ENCODE results near the gene ARHGEF16. TPM values are rescaled to one million over a fixed set of nuclear protein-coding genes. Genes with fewer than 3 reads are reported as not detected.

The ARHGEF16 gene
- total and polyA plus RNA-seq, 9 donors, result 0.13 to 8.4 (median 1.7) TPM

- Histone ChIP-seq H3K4me3 (no peak overlapping the region), H3K9me3 (no peaks in the 10 kb centered on the region), H3K27me3 (no peaks in the 10 kb centered on the region), H3K36me3 (no peaks in the 10 kb centered on the region), H3K4me1 (ENCODE audit: insufficient read depth) (no peaks in the 10 kb centered on the region), H3K27ac (no peak overlapping the region)
- no peak for TF ChIP-seq POLR2A (IDR thresholded peaks at IDR 0.05)
- no peak for TF ChIP-seq EP300 (IDR thresholded peaks at IDR 0.05)
- TF ChIP-seq CTCF (IDR thresholded peaks at IDR 0.05), result no peak
- no peak for DNase-seq
- intact Hi-C loops (cut with DNase I), result loop anchor here (5.0 to 10.0 kb wide), 4 partner anchors 412 to 1009 kb away; partner anchors contain the start of gene PEX10 (in 1 of the 4)
- 59 to 65% (median 59%) methylated on average over 28 of the region's 28 CpGs for WGBS, 3 donors
These were observed 30.4 kb upstream of the ARHGEF16 start for GRCh38 chr1:3423896-3424611.

DNA sequence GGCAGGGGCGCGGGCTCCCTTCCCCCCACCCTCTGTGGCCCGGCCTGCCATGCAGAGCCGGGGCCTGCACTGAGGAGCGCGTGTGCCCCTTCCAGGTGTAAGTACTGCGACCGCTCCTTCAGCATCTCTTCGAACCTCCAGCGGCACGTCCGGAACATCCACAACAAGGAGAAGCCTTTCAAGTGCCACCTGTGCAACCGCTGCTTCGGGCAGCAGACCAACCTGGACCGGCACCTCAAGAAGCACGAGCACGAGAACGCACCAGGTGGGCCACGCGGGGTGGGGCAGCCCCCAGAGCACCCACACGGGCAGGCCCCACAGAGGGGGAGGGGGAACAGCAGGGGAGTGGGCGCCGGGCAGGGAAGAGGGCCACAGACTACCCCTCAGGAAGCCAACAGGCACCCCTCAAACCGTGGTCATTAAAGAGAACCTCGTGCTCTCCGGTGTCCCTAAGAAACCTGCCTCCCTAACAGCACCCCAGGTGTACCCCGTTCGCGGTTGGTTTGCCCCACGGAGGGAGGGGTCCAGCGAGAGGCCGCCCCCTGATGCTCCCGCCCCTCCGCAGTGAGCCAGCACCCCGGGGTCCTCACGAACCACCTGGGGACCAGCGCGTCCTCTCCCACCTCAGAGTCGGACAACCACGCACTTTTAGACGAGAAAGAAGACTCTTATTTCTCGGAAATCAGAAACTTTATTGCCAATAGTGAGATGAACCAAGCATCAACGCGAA, 28.8 kb upstream of the ARHGEF16 start:
- no peak overlapping the region for H3K27ac ChIP-seq
- no peaks in the 10 kb centered on the region for H3K27me3 ChIP-seq
- H3K9me3 ChIP-seq, result no peaks in the 10 kb centered on the region
- 88 to 93% (median 89%) methylated on average over 44 of the region's 44 CpGs for WGBS, 3 donors
- intact Hi-C loops (cut with DNase I), result loop anchor here in 2 of 4 donors (5.0 to 10.0 kb wide), 2 partner anchors 1008 to 1011 kb away; partner anchors contain the start of gene PEX10 (in 1 of the 2)
- H3K36me3 ChIP-seq, result no peaks in the 10 kb centered on the region
- no peak for DNase-seq
- no peak overlapping the region for H3K4me3 ChIP-seq
- no peak for TF ChIP-seq CTCF (IDR thresholded peaks at IDR 0.05)
- no peak for TF ChIP-seq POLR2A (IDR thresholded peaks at IDR 0.05)
- no peak for TF ChIP-seq EP300 (IDR thresholded peaks at IDR 0.05)
- no peaks in the 10 kb centered on the region for H3K4me1 ChIP-seq (ENCODE audit: insufficient read depth)

DNA sequence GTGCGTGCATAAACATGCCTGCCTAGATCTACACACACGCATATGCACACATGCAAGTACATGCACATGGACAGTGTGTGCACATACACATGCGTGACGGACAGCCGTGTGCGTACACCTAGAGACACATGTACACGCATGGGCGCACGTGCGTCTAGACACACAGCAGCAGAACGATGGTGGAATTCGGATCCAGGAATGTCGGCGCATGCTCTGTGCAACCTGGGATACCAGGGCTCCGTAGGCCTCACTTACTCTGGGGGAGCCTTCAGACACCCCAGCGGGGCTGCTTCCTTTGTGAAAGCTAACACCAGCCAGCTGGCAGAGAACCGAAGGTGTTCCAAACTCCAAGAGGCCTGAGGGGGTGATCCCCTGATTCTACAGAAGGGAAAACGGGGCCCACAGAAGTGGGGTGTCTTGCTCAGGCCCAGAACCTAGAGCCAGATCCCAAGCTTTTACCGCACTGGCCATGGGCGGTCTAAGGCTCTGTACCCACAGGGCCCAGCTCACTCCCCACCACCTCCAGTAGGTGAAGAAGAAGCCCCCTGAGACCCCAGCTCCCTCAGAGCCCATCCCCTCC, 27.4 kb upstream of the ARHGEF16 start:
- Histone ChIP-seq H3K4me1 (ENCODE audit: insufficient read depth) (no peaks in the 10 kb centered on the region), H3K9me3 (no peaks in the 10 kb centered on the region), H3K27ac (no peak overlapping the region), H3K27me3 (no peaks in the 10 kb centered on the region), H3K4me3 (no peak overlapping the region), H3K36me3 (no peaks in the 10 kb centered on the region)
- DNase-seq, result no peak
- TF ChIP-seq EP300 (IDR thresholded peaks at IDR 0.05) (no peak), CTCF (IDR thresholded peaks at IDR 0.05) (no peak), POLR2A (IDR thresholded peaks at IDR 0.05) (no peak)
- WGBS, 3 donors, result 90 to 94% (median 92%) methylated on average over 20 of the region's 20 CpGs
- intact Hi-C loops (cut with DNase I), result loop anchor here in 2 of 4 donors (5.0 to 10.0 kb wide), 2 partner anchors 1010 to 1012 kb away; partner anchors contain the start of gene PEX10 (in 1 of the 2)
